H9 (cell line): ENCODE results near the gene FAM114A1. TPM values are rescaled to one million over a fixed set of nuclear protein-coding genes. Genes with fewer than 3 reads are reported as not detected.

Source experiments
- DNase-seq: peaks from one replicate; pipeline ENCODE4 v3.0.0-alpha.2; 2017
- H2AFZ ChIP-seq: one replicate; pipeline ENCODE4 v1.6.1; 2013; ENCODE audit warnings: mild to moderate bottlenecking, low read length, control low read depth, moderate library complexity
- H2AK5ac ChIP-seq: 2 replicates; pipeline ENCODE4 v1.6.1; 2013; ENCODE audit warnings: low read length, control low read depth, mixed read lengths; ENCODE audit not compliant: insufficient read length
- H2BK120ac ChIP-seq: one replicate; pipeline ENCODE4 v1.6.1; 2013; ENCODE audit warnings: low read depth, mild to moderate bottlenecking, low read length, control low read depth, inconsistent platforms; ENCODE audit not compliant: poor library complexity, severe bottlenecking
- H2BK12ac ChIP-seq: 2 replicates; pipeline ENCODE4 v1.6.1; 2013; ENCODE audit warnings: low read length, control low read depth, mixed read lengths, low read depth; ENCODE audit not compliant: insufficient read length
- H2BK15ac ChIP-seq: 2 replicates; pipeline ENCODE4 v1.6.1; 2013; ENCODE audit warnings: low read depth, low read length, control low read depth
- H2BK20ac ChIP-seq: one replicate; pipeline ENCODE4 v1.6.1; 2013; ENCODE audit warnings: low read depth, mild to moderate bottlenecking, low read length, control low read depth, inconsistent platforms; ENCODE audit not compliant: poor library complexity, severe bottlenecking
- H2BK5ac ChIP-seq: 2 replicates; pipeline ENCODE4 v1.6.1; 2013; ENCODE audit warnings: low read length, control low read depth, mixed read lengths; ENCODE audit not compliant: insufficient read length
- H3K14ac ChIP-seq: 2 replicates; pipeline ENCODE4 v1.6.1; 2013; ENCODE audit warnings: low read length, control low read depth; ENCODE audit not compliant: insufficient read depth
- H3K18ac ChIP-seq: 2 replicates; pipeline ENCODE4 v1.6.1; 2013; ENCODE audit warnings: low read depth, mild to moderate bottlenecking, mixed read lengths, low read length, control low read depth; ENCODE audit not compliant: insufficient read length
- H3K23ac ChIP-seq: 2 replicates; pipeline ENCODE4 v1.6.1; 2013; ENCODE audit warnings: low read length, control low read depth, mixed read lengths, low read depth; ENCODE audit not compliant: insufficient read length
- H3K23me2 ChIP-seq: 2 replicates; pipeline ENCODE4 v1.6.1; 2013; ENCODE audit warnings: low read depth, mild to moderate bottlenecking, mixed read lengths, low read length, control low read depth; ENCODE audit not compliant: insufficient read length, poor library complexity, severe bottlenecking
- H3K27ac ChIP-seq: 2 replicates; pipeline ENCODE4 v1.5.1; 2013; ENCODE audit warnings: low read length, control low read depth, mixed read lengths, low read depth; ENCODE audit not compliant: insufficient read length
- H3K27me3 ChIP-seq: 2 replicates; pipeline ENCODE4 v1.6.1; 2013; ENCODE audit warnings: low read length, control low read depth, inconsistent platforms; ENCODE audit not compliant: insufficient read depth
- H3K4ac ChIP-seq: 2 replicates; pipeline ENCODE4 v1.6.1; 2013; ENCODE audit warnings: low read depth, mild to moderate bottlenecking, control low read depth, inconsistent platforms, low read length, moderate library complexity
- H3K4me1 ChIP-seq: 2 replicates; pipeline ENCODE4 v1.6.1; 2013; ENCODE audit warnings: low read length, control low read depth, inconsistent platforms; ENCODE audit not compliant: insufficient read depth
- H3K4me2 ChIP-seq: 2 replicates; pipeline ENCODE4 v1.6.1; 2013; ENCODE audit warnings: low read length, control low read depth, mixed read lengths; ENCODE audit not compliant: insufficient read length, insufficient read depth
- H3K56ac ChIP-seq: 2 replicates; pipeline ENCODE4 v1.6.1; 2013; ENCODE audit warnings: low read depth, mild to moderate bottlenecking, mixed read lengths, low read length, control low read depth; ENCODE audit not compliant: insufficient read length
- H3K79me1 ChIP-seq: 2 replicates; pipeline ENCODE4 v1.6.1; 2013; ENCODE audit warnings: low read depth, mild to moderate bottlenecking, moderate library complexity, low read length, control low read depth, inconsistent platforms; ENCODE audit not compliant: insufficient read depth, poor library complexity, severe bottlenecking
- H3K79me2 ChIP-seq: 2 replicates; pipeline ENCODE4 v1.6.1; 2013; ENCODE audit warnings: low read length, control low read depth, inconsistent platforms; ENCODE audit not compliant: insufficient read depth
- H3K9ac ChIP-seq: 2 replicates; pipeline ENCODE4 v1.6.1; 2013; ENCODE audit warnings: low read length, control low read depth, mixed read lengths; ENCODE audit not compliant: insufficient read length; ENCODE audit errors: extremely low read depth
- H3K9me3 ChIP-seq: one replicate; pipeline ENCODE4 v1.6.1; 2013; ENCODE audit warnings: low read depth, low read length, inconsistent platforms; ENCODE audit not compliant: control insufficient read depth
- H3T11ph ChIP-seq: one replicate; pipeline ENCODE4 v1.6.1; 2013; ENCODE audit warnings: mild to moderate bottlenecking, low read length, control low read depth, inconsistent platforms
- H4K20me1 ChIP-seq: one replicate; pipeline ENCODE4 v1.6.1; 2013; ENCODE audit not compliant: control insufficient read depth, insufficient read length, insufficient read depth
- H4K5ac ChIP-seq: 2 replicates; pipeline ENCODE4 v1.6.1; 2013; ENCODE audit warnings: low read depth, mild to moderate bottlenecking, mixed read lengths, low read length, control low read depth; ENCODE audit not compliant: insufficient read length
- H4K8ac ChIP-seq: replicated peaks from 2 replicates; pipeline ENCODE4 v1.6.1; 2013; ENCODE audit warnings: low read length, control low read depth, mixed read lengths, low read depth; ENCODE audit not compliant: insufficient read length
- H4K91ac ChIP-seq: 2 replicates; pipeline ENCODE4 v1.6.1; 2013; ENCODE audit warnings: low read depth, mild to moderate bottlenecking, moderate library complexity, mixed read lengths, low read length, control low read depth; ENCODE audit not compliant: insufficient read length
- H3K27ac Mint-ChIP-seq, 3 experiments: 2 replicates in 2 of 3; 3 replicates in 1 of 3; pipeline ENCODE4 v1.8.0; 2020 to 2021; ENCODE audit warnings: mixed read lengths in 3 of 3, mild to moderate bottlenecking in 1 of 3, moderate library complexity in 1 of 3
- H3K27me3 Mint-ChIP-seq: 2 replicates; pipeline ENCODE4 v1.8.0; 2021; ENCODE audit warnings: low read depth, mild to moderate bottlenecking, moderate library complexity, mixed read lengths
- H3K36me3 Mint-ChIP-seq, 3 experiments: 2 replicates in 2 of 3; 3 replicates in 1 of 3; pipeline ENCODE4 v1.8.0; 2020 to 2021; ENCODE audit warnings: low read depth in 3 of 3, mixed read lengths in 3 of 3; ENCODE audit not compliant: insufficient read depth in 1 of 3
- H3K4me1 Mint-ChIP-seq, 2 experiments: 2 replicates each; pipeline ENCODE4 v1.8.0; 2020; ENCODE audit warnings: mixed read lengths in 2 of 2
- H3K4me3 Mint-ChIP-seq, 2 experiments: 2 replicates in 1 of 2; 3 replicates in 1 of 2; pipeline ENCODE4 v1.8.0; 2020 to 2021; ENCODE audit warnings: mild to moderate bottlenecking in 2 of 2, mixed read lengths in 2 of 2, moderate library complexity in 1 of 2
- H3K9me3 Mint-ChIP-seq, 2 experiments: 2 replicates in 1 of 2; 3 replicates in 1 of 2; pipeline ENCODE4 v1.8.0; 2020; ENCODE audit warnings: mild to moderate bottlenecking in 2 of 2, mixed read lengths in 2 of 2, moderate library complexity in 1 of 2
- WGBS: extraction: QIAGEN DNeasy Blood & Tissue Kit; methylation state at CpG from one replicate; pipeline ENCODE4 v1.1.7; 2013; ENCODE audit warnings: missing lambda C conversion rate, low lambda C conversion rate, mixed read lengths; ENCODE audit not compliant: insufficient read length; ENCODE audit errors: extremely low coverage; 5-methylcytosine and 5-hydroxymethylcytosine counted together
- total RNA-seq: library from RNA; stranded (reverse); gene quantifications from 2 replicates; pipeline ENCODE4 v1.2.1, GENCODE V29; 2021
- TF ChIP-seq, protein P1 (sequence below): fragments of 200-600 bp; sonication (generic); conservative IDR thresholded peaks from 3 replicates; pipeline ENCODE4 v1.8.0; 2021; ENCODE audit warnings: antibody characterized with exemption, mild to moderate bottlenecking

FAM114A1 gene
- total RNA-seq, 1 experiment from 2014 or later, result 9.9 TPM

DNA sequence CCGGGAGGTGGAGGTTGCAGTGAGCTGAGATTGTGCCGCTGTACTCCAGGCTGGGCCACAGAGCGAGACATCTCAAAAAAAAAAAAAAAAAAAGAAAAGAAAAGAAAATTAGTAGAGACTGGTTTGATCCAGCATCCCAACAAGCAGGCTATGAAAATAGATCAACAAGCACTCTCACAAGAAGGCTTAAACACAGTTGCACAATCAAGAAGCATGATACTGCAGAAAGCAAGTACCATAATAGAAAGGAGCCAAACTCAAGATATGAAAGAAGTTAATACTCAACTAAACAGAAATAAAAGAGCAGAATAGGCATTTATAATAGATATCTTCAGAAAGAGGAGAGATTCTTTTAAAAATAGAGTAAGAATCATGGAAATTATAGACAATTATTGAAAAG is 21.6 kb upstream of the FAM114A1 start:
- no peak overlapping the region for H3K18ac ChIP-seq
- no peak overlapping the region for H2BK15ac ChIP-seq
- no peak overlapping the region for H3K4me3 Mint-ChIP-seq
- no peaks in the 10 kb centered on the region for H3K4me1 ChIP-seq
- WGBS, result no CpG with 5 or more reads among the region's 3 CpGs
- no peak overlapping the region for H2BK5ac ChIP-seq
- peaks cover 0 to 14% (median 0%) of the 10 kb centered on the region in 3 experiments; a peak in 2 of 7 replicates for H3K36me3 Mint-ChIP-seq
- no peak overlapping the region for H2BK20ac ChIP-seq
- no peak overlapping the region for H3K4me2 ChIP-seq
- H2BK12ac ChIP-seq, result no peak overlapping the region
- H3K27ac Mint-ChIP-seq, result no peak overlapping the region
- H2AFZ ChIP-seq, result no peak overlapping the region
- H4K20me1 ChIP-seq, result no peaks in the 10 kb centered on the region
- H3K23me2 ChIP-seq, result no peaks in the 10 kb centered on the region
- no peaks in the 10 kb centered on the region for H3K79me1 ChIP-seq
- no peak overlapping the region for H3K9ac ChIP-seq
- no peak overlapping the region for H2AK5ac ChIP-seq
- H3K14ac ChIP-seq, result no peak overlapping the region
- H3K9me3 ChIP-seq, result no peaks in the 10 kb centered on the region
- peaks cover 26 to 30% of the 10 kb centered on the region in 2 experiments for H3K9me3 Mint-ChIP-seq
- TF ChIP-seq, protein P1, sequence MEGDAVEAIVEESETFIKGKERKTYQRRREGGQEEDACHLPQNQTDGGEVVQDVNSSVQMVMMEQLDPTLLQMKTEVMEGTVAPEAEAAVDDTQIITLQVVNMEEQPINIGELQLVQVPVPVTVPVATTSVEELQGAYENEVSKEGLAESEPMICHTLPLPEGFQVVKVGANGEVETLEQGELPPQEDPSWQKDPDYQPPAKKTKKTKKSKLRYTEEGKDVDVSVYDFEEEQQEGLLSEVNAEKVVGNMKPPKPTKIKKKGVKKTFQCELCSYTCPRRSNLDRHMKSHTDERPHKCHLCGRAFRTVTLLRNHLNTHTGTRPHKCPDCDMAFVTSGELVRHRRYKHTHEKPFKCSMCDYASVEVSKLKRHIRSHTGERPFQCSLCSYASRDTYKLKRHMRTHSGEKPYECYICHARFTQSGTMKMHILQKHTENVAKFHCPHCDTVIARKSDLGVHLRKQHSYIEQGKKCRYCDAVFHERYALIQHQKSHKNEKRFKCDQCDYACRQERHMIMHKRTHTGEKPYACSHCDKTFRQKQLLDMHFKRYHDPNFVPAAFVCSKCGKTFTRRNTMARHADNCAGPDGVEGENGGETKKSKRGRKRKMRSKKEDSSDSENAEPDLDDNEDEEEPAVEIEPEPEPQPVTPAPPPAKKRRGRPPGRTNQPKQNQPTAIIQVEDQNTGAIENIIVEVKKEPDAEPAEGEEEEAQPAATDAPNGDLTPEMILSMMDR, result no peak
- H3K56ac ChIP-seq, result no peak overlapping the region
- DNase-seq, result no peak
- H3T11ph ChIP-seq, result no peak overlapping the region
- no peaks in the 10 kb centered on the region; the same call in 1 of the 2 replicates for H3K27me3 Mint-ChIP-seq
- no peak overlapping the region for H3K27ac ChIP-seq
- H4K91ac ChIP-seq, result no peak overlapping the region
- H3K4me1 Mint-ChIP-seq, result peaks cover 13 to 15% of the 10 kb centered on the region in 2 experiments
- H4K5ac ChIP-seq, result no peak overlapping the region
- no peaks in the 10 kb centered on the region for H3K79me2 ChIP-seq
- H3K23ac ChIP-seq, result no peak overlapping the region
- no peak overlapping the region for H2BK120ac ChIP-seq
- H4K8ac ChIP-seq, result no peak overlapping the region
- no peaks in the 10 kb centered on the region for H3K27me3 ChIP-seq
- H3K4ac ChIP-seq, result no peak overlapping the region
